HepG2 (cell line): ENCODE data around the gene TEKT5.

Source experiments
- CEBPB ChIP-seq: IDR thresholded peaks from 2 replicates; pipeline ENCODE4 v1.6.1; 2011; ENCODE audit warnings: low read depth, low read length, improper control_type of control experiment, borderline replicate concordance
- DPF2 ChIP-seq: sonication (generic); formaldehyde crosslinking; IDR thresholded peaks from 2 replicates; pipeline ENCODE4 v1.4.0; 2020; ENCODE audit warnings: mild to moderate bottlenecking, low read depth, missing genetic modification reagents, borderline replicate concordance
- FOXJ3 ChIP-seq: sonication (generic); formaldehyde crosslinking; IDR thresholded peaks from 2 replicates; pipeline ENCODE4 v1.4.0; 2020; ENCODE audit warnings: missing genetic modification reagents, mild to moderate bottlenecking, borderline replicate concordance
- SP140L ChIP-seq: sonication (generic); formaldehyde crosslinking; IDR thresholded peaks from 2 replicates; pipeline ENCODE4 v1.4.0; 2020; ENCODE audit warnings: missing genetic modification reagents, borderline replicate concordance
- YY1 ChIP-seq: IDR thresholded peaks from 2 replicates; pipeline ENCODE4 v1.6.1; 2011; ENCODE audit warnings: low read length, low read depth, moderate library complexity, mild to moderate bottlenecking; ENCODE audit not compliant: insufficient read depth, insufficient replicate concordance
- ZNF24 ChIP-seq: fragments of 450-650 bp; IDR thresholded peaks from 2 replicates; pipeline ENCODE4 v1.6.1; 2017; ENCODE audit warnings: antibody characterized with exemption, mild to moderate bottlenecking
- TF ChIP-seq, protein P1 (sequence below): sonication (generic); formaldehyde crosslinking; IDR thresholded peaks from 2 replicates; pipeline ENCODE4 v1.5.0; 2020; ENCODE audit warnings: mild to moderate bottlenecking, missing genetic modification reagents, moderate library complexity

DNA sequence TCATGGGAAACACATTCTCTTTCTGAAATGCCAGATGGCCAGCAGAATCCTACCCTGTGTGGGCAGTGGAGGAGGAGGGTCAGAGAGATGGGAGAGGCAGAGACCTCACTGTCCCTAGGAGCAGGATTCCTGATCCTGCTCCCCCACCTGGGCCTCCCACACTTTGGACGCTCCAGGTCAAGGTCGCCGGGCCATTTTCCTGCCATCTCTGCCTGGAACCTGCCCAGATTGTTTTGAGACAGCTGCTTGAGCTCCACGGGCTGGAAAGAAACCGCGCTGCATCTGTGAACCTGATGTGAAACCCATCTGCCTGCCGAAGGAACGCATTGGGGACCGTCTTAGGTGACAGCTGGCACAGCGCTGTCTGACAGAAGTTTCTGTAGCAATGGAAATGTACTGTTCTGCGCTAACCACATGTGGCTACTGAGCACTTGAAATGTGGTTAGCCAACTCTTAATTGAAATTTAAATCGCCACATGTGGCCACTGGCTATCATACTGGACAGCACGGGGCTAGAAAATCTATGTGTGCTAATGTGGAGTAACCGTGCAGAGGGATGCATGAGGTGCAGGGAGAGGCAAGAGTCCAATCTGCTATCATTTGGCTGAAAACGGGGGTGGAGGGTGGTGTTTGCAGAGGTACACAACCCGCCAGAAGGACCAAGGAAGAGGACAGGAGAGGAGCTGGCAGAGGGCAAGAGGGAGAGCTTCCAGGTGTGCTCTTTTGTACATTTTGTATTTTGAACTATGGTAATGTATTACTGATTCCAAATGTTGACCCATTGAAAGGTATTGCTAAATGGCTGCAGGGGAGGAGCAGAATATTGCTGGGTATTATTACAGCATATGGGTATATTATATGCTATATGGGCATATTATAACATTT lies 33.5 kb upstream of the TEKT5 start:
- TF ChIP-seq CEBPB (no peak), ZNF24 (no peak), FOXJ3 (CRISPR knock-in tag) (peak; percentile 24; the same call in 1 of the 2 replicates), DPF2 (CRISPR knock-in tag) (peak; percentile 26; the same call in 1 of the 2 replicates), SP140L (CRISPR knock-in tag) (no peak), YY1 (peak; percentile 74)
- TF ChIP-seq, protein P1, sequence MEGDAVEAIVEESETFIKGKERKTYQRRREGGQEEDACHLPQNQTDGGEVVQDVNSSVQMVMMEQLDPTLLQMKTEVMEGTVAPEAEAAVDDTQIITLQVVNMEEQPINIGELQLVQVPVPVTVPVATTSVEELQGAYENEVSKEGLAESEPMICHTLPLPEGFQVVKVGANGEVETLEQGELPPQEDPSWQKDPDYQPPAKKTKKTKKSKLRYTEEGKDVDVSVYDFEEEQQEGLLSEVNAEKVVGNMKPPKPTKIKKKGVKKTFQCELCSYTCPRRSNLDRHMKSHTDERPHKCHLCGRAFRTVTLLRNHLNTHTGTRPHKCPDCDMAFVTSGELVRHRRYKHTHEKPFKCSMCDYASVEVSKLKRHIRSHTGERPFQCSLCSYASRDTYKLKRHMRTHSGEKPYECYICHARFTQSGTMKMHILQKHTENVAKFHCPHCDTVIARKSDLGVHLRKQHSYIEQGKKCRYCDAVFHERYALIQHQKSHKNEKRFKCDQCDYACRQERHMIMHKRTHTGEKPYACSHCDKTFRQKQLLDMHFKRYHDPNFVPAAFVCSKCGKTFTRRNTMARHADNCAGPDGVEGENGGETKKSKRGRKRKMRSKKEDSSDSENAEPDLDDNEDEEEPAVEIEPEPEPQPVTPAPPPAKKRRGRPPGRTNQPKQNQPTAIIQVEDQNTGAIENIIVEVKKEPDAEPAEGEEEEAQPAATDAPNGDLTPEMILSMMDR, result peak; percentile 78
